ENCODE measurements around the gene KIDINS220. TPM values are rescaled to one million over a fixed set of nuclear protein-coding genes. Genes with fewer than 3 reads are reported as not detected.

The KIDINS220 gene
- total and polyA plus RNA-seq, 9 of the 15 experiments (the other 6 are each of a cell fraction or from before 2014, with no cell fraction given): 15.2 to 48.0 (median 34.4) TPM

GRCh38 chr2:8774371-8774770 is 63.0 kb downstream of the KIDINS220 start (continued):
- TF ChIP-seq, protein P1, sequence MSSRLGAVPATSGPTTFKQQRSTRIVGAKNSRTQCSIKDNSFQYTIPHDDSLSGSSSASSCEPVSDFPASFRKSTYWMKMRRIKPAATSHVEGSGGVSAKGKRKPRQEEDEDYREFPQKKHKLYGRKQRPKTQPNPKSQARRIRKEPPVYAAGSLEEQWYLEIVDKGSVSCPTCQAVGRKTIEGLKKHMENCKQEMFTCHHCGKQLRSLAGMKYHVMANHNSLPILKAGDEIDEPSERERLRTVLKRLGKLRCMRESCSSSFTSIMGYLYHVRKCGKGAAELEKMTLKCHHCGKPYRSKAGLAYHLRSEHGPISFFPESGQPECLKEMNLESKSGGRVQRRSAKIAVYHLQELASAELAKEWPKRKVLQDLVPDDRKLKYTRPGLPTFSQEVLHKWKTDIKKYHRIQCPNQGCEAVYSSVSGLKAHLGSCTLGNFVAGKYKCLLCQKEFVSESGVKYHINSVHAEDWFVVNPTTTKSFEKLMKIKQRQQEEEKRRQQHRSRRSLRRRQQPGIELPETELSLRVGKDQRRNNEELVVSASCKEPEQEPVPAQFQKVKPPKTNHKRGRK (tag; IDR thresholded peaks at IDR 0.05): no peak
- TF ChIP-seq ZNF347 (CRISPR knock-in tag; IDR thresholded peaks at IDR 0.05; ENCODE audit: low read depth) (no peak), HINFP (tag; conservative IDR thresholded peaks at IDR 0.05; ENCODE audit: low read depth) (no peak), SNRNP70 (optimal IDR thresholded peaks at IDR 0.05; ENCODE audit: low read depth, low read length) (no peak)

- Histone ChIP-seq H4K20me1 (replicated peaks; ENCODE audit: control insufficient read depth, insufficient read depth, low read length) (no peaks in the 10 kb centered on the region), H3K9ac (ENCODE audit: insufficient read depth in 1 of 2, low read depth in 2 of 2, low read length in 2 of 2) (no peak overlapping the region), H3K79me2 (ENCODE audit: control insufficient read depth, insufficient read depth, low read length) (no peaks in the 10 kb centered on the region), H3K9me3 (replicated peaks; ENCODE audit: control insufficient read depth, insufficient read depth, low read depth, low read length) (no peaks in the 10 kb centered on the region), H3K27ac (ENCODE audit: extremely low read depth, low read depth, low read length) (no peak overlapping the region), H3K27me3 (ENCODE audit: control insufficient read depth in 2 of 2, insufficient read depth in 2 of 2, low read length in 2 of 2) (no peaks in the 10 kb centered on the region), H3K4me3 (no peak overlapping the region), H3K36me3 (ENCODE audit: control insufficient read depth, insufficient read depth, low read length) (peaks cover 22% of the 10 kb centered on the region; the same call in 2 of the 3 replicates), H3K4me2 (ENCODE audit: insufficient read depth, low read length) (no peak overlapping the region), H3K4me1 (replicated peaks in 1 of 2; ENCODE audit: control insufficient read depth in 2 of 2, insufficient read depth in 2 of 2, low read length in 2 of 2) (no peaks in the 10 kb centered on the region), H3K9me1 (ENCODE audit: control insufficient read depth, insufficient read depth, low read length) (no peaks in the 10 kb centered on the region), H2AFZ (ENCODE audit: low read depth, low read length) (no peak overlapping the region)
- in situ Hi-C loops (cut with MboI): no loop called here
- TF ChIP-seq KLF13 (tag; IDR thresholded peaks at IDR 0.05; ENCODE audit: borderline replicate concordance, low read depth) (no peak), STAT6 (CRISPR knock-in tag; IDR thresholded peaks at IDR 0.05) (no peak), SMARCA4 (IDR thresholded peaks at IDR 0.05) (no peak), SRSF1 (IDR thresholded peaks at IDR 0.05; ENCODE audit: low read depth, low read length) (no peak)
- WGBS (ENCODE audit: insufficient coverage, low coverage, missing lambda C conversion rate): 75% methylated on average over 1 of the region's 1 CpG
- CTCF ChIA-PET (ENCODE audit: low intra/inter-chr PET ratio): no interaction called here
- POLR2A ChIA-PET: no interaction called here
- DNase-seq (ENCODE audit: extremely low read depth in 1 of 4, low spot score in 3 of 4): no peak
- no peak for ATAC-seq
- BruUV-seq (replicated peaks): no TSS peak
- intact Hi-C loops (cut with micrococcal nuclease): no loop called here
- no peak for FAIRE-seq
Observed at GRCh38 chr2:8767324-8767723, 70.1 kb downstream of the KIDINS220 start.

All from K562 (cell line).